ENCODE data around the gene ZSWIM1. TPM values are rescaled to one million over a fixed set of nuclear protein-coding genes. Genes with fewer than 3 reads are reported as not detected.
"Not testable (repeated sequence)": the region's sequence is repeated elsewhere in the genome, so short reads cannot be mapped to it uniquely, and the experiment has no call there.

Gene ZSWIM1
- total RNA-seq, 4 donors from 2014 or later = 4.5 to 8.2 (median 6.0) TPM

DNA sequence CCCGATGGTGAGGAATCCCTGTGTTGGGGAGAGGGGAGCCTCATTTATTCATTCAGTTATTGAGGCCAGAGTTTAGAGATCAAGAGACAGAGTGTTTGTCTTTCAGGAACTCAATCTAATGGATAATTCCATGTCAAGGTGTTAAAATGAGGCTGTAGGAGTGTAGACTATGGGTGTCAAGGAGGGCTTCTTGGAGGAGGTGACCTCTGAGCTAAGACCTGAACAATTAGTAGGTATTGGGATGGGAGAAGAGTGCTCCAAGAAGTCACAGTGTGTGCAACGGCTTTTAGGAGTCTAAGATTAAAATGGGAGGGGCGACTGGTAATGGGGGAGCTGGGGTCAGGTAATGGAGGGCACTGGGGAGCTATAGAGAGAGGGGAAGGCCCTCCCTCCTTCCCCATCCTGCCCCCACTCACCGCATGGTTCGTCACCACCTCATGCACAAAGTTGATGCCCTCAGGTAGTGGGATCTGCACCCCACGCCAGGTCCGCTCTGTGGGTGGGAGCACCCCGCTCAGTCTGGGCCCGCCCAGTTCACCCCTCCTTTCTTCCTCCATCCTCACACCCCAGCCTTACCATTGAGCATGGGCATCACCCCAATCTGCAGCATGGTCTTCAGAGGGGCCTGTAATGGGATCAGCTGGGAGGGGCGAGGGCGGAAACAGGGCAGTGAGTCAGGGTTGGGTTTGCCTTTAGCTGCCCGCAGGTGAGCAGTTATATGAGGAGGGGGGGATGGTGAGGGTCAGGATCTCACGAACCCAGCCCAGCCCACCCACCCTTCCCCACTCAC is 18.2 kb downstream of the ZSWIM1 start:
- Histone ChIP-seq H3K27ac (no peak overlapping the region), H3K9me3 (no peaks in the 10 kb centered on the region), H3K27me3 (no peaks in the 10 kb centered on the region), H3K4me1 (no peaks in the 10 kb centered on the region), H3K36me3 (peaks cover 0 to 99% (median 23%) of the 10 kb centered on the region in 3 donors), H3K4me3 (no peak overlapping the region)
- 87 to 88% methylated on average over 13 of the region's 13 CpGs for WGBS, 2 donors
- TF ChIP-seq POLR2A (IDR thresholded peaks at IDR 0.05) (no peak), EP300 (IDR thresholded peaks at IDR 0.05) (no peak)
- TF ChIP-seq, protein P1, sequence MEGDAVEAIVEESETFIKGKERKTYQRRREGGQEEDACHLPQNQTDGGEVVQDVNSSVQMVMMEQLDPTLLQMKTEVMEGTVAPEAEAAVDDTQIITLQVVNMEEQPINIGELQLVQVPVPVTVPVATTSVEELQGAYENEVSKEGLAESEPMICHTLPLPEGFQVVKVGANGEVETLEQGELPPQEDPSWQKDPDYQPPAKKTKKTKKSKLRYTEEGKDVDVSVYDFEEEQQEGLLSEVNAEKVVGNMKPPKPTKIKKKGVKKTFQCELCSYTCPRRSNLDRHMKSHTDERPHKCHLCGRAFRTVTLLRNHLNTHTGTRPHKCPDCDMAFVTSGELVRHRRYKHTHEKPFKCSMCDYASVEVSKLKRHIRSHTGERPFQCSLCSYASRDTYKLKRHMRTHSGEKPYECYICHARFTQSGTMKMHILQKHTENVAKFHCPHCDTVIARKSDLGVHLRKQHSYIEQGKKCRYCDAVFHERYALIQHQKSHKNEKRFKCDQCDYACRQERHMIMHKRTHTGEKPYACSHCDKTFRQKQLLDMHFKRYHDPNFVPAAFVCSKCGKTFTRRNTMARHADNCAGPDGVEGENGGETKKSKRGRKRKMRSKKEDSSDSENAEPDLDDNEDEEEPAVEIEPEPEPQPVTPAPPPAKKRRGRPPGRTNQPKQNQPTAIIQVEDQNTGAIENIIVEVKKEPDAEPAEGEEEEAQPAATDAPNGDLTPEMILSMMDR (IDR thresholded peaks at IDR 0.05) = no peak
- DNase-seq (ENCODE audit: low spot score in 2 of 2) = no peak

DNA sequence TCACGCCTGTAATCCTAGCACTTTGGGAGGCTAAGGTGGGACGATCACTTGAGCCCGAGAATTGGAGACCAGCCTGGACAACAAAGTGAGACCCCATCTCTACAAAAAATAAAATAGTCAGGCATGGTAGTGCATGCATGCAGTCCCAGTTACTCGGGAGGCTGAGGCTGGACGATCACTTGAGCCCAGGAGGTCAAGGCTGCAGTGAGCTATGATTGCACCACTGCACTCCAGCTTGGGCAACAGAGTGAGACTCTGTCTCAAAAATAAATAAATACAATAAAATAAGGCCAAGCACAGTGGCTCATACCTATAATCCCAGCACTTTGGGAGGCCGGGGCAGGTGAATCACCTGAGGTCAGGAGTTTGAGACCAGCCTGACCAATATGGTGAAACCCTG is 20.3 kb downstream of the ZSWIM1 start:
- DNase-seq (ENCODE audit: low spot score in 2 of 2); H3K4me3 ChIP-seq; H3K27me3 ChIP-seq; H3K27ac ChIP-seq; H3K9me3 ChIP-seq; H3K4me1 ChIP-seq: not testable (repeated sequence)
- H3K36me3 ChIP-seq = peaks cover 0 to 99% (median 6%) of the 10 kb centered on the region in 3 donors
- 95 to 97% methylated on average over 6 of the region's 6 CpGs for WGBS, 2 donors

DNA sequence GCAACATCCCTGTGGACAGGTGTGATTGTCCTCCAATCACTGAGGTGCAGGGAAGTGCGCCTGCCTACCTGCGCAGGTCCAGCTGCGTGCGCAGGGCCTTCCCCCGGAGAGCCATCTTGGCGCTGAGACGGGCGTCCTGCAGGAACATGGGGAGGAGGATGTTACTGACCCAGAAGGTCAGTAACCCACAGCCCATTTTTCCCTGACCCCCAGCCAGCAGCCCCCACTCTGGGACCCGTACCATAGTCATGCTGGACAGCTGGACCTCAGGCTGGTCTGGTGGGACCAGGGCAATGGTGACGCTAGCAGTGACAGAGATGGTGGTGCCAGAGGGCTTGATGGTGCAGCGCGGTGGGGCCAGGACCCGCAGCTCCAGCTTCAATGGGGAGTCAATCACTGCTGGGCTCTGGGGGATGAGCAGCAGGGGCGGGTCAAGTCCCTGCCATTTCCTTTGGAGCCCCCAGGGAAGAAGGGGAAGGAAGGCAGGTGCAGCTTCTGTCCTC is 21.2 kb downstream of the ZSWIM1 start:
- no peak for TF ChIP-seq POLR2A (IDR thresholded peaks at IDR 0.05)
- TF ChIP-seq, protein P1 (IDR thresholded peaks at IDR 0.05) = no peak
- TF ChIP-seq EP300 (IDR thresholded peaks at IDR 0.05) = no peak
- Histone ChIP-seq H3K4me1 (no peaks in the 10 kb centered on the region), H3K27ac (no peak overlapping the region), H3K4me3 (no peak overlapping the region), H3K36me3 (peaks cover 0 to 92% (median 0%) of the 10 kb centered on the region in 3 donors), H3K27me3 (no peaks in the 10 kb centered on the region), H3K9me3 (no peaks in the 10 kb centered on the region)
- no peak for DNase-seq (ENCODE audit: low spot score in 2 of 2)
- 82 to 85% methylated on average over 14 of the region's 14 CpGs for WGBS, 2 donors

DNA sequence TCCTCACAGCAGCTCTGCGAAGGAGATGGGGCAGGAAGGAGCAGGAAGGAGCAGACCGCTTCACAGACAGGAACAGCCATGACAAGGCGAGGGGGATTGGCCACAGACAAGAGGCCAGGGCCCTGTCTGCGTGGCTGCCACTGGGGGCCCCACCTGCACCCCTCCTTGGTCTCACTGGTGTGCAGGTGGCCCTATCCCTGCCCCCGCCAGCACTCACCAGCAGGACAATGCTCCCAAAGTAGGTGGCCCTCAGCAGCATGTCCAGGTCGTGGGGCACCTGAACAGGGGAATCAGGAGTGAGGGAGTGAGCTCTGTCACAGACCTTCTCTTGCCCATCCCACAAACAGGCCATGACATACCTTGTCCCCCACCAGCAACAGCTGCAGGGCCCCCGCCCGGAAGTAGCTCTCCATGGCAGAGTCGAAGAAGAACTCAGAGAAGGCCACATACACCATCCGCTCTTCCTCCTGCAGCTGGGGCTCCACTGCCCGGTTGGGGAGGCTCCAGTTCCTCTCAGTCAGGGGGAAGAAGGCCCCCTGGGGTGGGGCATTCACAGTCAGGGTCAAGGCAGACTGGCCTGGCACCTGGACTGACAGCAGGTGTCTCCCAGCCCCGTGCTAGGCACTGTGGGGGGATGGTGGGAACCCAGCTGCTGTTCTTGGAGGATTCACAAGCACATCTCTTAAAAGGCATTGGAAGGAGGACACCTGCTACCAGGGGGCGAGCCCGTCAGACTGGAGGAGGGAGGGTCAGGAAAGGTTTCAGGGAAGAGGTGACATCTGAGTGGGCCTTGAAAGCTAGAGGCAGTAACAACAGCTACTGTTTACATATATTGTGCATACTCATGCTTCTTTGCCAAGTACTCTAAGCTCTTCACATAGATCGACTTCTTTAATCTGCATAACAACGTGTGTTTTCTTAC is 23.8 kb downstream of the ZSWIM1 start:
- H3K36me3 ChIP-seq = peaks cover 0 to 80% (median 0%) of the 10 kb centered on the region in 3 donors
- 82 to 84% methylated on average over 15 to 16 of the region's 16 CpGs for WGBS, 2 donors
- H3K4me1 ChIP-seq = peaks cover 0 to 1% (median 0%) of the 10 kb centered on the region in 4 donors
- H3K9me3 ChIP-seq = no peaks in the 10 kb centered on the region
- DNase-seq (ENCODE audit: low spot score in 2 of 2) = no peak
- no peak overlapping the region for H3K4me3 ChIP-seq
- H3K27me3 ChIP-seq = no peaks in the 10 kb centered on the region
- no peak overlapping the region for H3K27ac ChIP-seq
- TF ChIP-seq POLR2A (IDR thresholded peaks at IDR 0.05) (no peak), EP300 (IDR thresholded peaks at IDR 0.05) (no peak)
- TF ChIP-seq, protein P1 (IDR thresholded peaks at IDR 0.05) = no peak

DNA sequence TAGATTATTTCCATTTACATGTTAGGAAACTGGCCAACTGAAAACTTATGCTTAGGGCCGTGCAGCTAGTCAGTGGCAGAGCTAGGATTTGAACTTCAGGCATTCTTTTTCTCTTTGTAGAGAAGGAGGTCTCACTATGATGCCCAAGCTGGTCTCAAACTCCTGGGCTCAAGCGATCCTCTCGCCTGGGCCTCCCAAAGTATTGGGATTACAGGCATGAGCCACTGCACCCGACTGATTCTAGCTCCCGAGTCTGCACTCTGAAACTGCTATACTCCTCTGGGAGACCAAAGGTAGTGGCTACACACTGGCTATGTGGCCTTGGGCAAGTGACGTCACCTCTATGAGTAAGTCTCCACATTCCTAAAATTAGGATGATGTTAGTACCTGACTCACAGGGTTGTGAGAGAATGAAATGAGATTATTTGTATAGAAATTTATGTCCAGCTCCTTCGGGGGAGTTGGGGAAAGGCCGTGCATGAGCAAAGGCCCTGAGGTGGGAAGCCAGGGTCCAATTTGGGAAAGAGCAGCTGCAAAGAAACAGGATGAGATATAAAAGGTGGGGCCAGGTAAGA is 24.6 kb downstream of the ZSWIM1 start:
- no peak for DNase-seq (ENCODE audit: low spot score in 2 of 2)
- Histone ChIP-seq H3K9me3 (no peaks in the 10 kb centered on the region), H3K36me3 (peaks cover 0 to 74% (median 0%) of the 10 kb centered on the region in 3 donors), H3K27me3 (no peaks in the 10 kb centered on the region), H3K27ac (no peak overlapping the region), H3K4me3 (no peak overlapping the region), H3K4me1 (peaks cover 0 to 9% (median 0%) of the 10 kb centered on the region in 4 donors)
- TF ChIP-seq EP300 (IDR thresholded peaks at IDR 0.05) (no peak), POLR2A (IDR thresholded peaks at IDR 0.05) (no peak)
- TF ChIP-seq, protein P1 (IDR thresholded peaks at IDR 0.05) = no peak
- WGBS, 2 donors = 87 to 88% methylated on average over 8 of the region's 8 CpGs
